ENCODE results near the gene TPCN1. TPM values are rescaled to one million over a fixed set of nuclear protein-coding genes. Genes with fewer than 3 reads are reported as not detected.

TPCN1 gene
- total and polyA plus RNA-seq, 2 experiments from 2014 or later, result 13.4 to 24.2 TPM

GRCh38 chr12:113253532-113254285 is 32.4 kb downstream of the TPCN1 start:
- Histone ChIP-seq H3K36me3 (no peaks in the 10 kb centered on the region), H3K9me3 (ENCODE audit: low read depth) (no peaks in the 10 kb centered on the region), H3K27ac (no peak overlapping the region), H3K4me1 (ENCODE audit: low read depth) (no peaks in the 10 kb centered on the region), H3K27me3 (no peaks in the 10 kb centered on the region), H3K4me3 (no peak overlapping the region)
- TF ChIP-seq CTCF (IDR thresholded peaks at IDR 0.05; ENCODE audit: low read depth, low read length), result no peak
- no peak for DNase-seq (ENCODE audit: low read depth in 1 of 2, low spot score in 1 of 2)

GRCh38 chr12:113254298-113254697 is 33.0 kb downstream of the TPCN1 start:
- Histone ChIP-seq H3K9me3 (ENCODE audit: low read depth) (no peaks in the 10 kb centered on the region), H3K4me3 (no peak overlapping the region), H3K4me1 (ENCODE audit: low read depth) (no peaks in the 10 kb centered on the region), H3K27ac (no peak overlapping the region), H3K36me3 (no peaks in the 10 kb centered on the region), H3K27me3 (no peaks in the 10 kb centered on the region)
- no peak for TF ChIP-seq CTCF (IDR thresholded peaks at IDR 0.05; ENCODE audit: low read depth, low read length)
- no peak for DNase-seq (ENCODE audit: low read depth in 1 of 2, low spot score in 1 of 2)

GRCh38 chr12:113257564-113257963 is 36.3 kb downstream of the TPCN1 start:
- Histone ChIP-seq H3K27ac (no peak overlapping the region), H3K4me3 (no peak overlapping the region), H3K36me3 (no peaks in the 10 kb centered on the region), H3K27me3 (no peaks in the 10 kb centered on the region), H3K9me3 (ENCODE audit: low read depth) (no peaks in the 10 kb centered on the region), H3K4me1 (ENCODE audit: low read depth) (no peaks in the 10 kb centered on the region)
- DNase-seq (ENCODE audit: low read depth in 1 of 2, low spot score in 1 of 2), result no peak
- no peak for TF ChIP-seq CTCF (IDR thresholded peaks at IDR 0.05; ENCODE audit: low read depth, low read length)

GRCh38 chr12:113260127-113260526 is 38.9 kb downstream of the TPCN1 start:
- no peak for TF ChIP-seq CTCF (IDR thresholded peaks at IDR 0.05; ENCODE audit: low read depth, low read length)
- Histone ChIP-seq H3K27me3 (no peaks in the 10 kb centered on the region), H3K27ac (no peak overlapping the region), H3K9me3 (ENCODE audit: low read depth) (no peaks in the 10 kb centered on the region), H3K4me3 (no peak overlapping the region), H3K4me1 (ENCODE audit: low read depth) (no peaks in the 10 kb centered on the region), H3K36me3 (no peaks in the 10 kb centered on the region)
- DNase-seq (ENCODE audit: low read depth in 1 of 2, low spot score in 1 of 2), result no peak

GRCh38 chr12:113260636-113261300 is 39.5 kb downstream of the TPCN1 start:
- DNase-seq (ENCODE audit: low read depth in 1 of 2, low spot score in 1 of 2), result no peak
- Histone ChIP-seq H3K27me3 (no peaks in the 10 kb centered on the region), H3K9me3 (ENCODE audit: low read depth) (no peaks in the 10 kb centered on the region), H3K4me3 (no peak overlapping the region), H3K27ac (no peak overlapping the region), H3K36me3 (no peaks in the 10 kb centered on the region), H3K4me1 (ENCODE audit: low read depth) (no peaks in the 10 kb centered on the region)
- TF ChIP-seq CTCF (IDR thresholded peaks at IDR 0.05; ENCODE audit: low read depth, low read length), result no peak

Data from cardiac muscle cell (in vitro differentiated cells and primary cell).